BJ (cell line): ENCODE data around the gene AVPI1. TPM values are rescaled to one million over a fixed set of nuclear protein-coding genes. Genes with fewer than 3 reads are reported as not detected.

Experiments used
- CTCF ChIA-PET: fragments of 350-600 bp; formaldehyde crosslinking; extraction: SDS; loops from one replicate; lab custom pipeline; 2021; ENCODE audit warnings: antibody characterized with exemption, inconsistent platforms; lab: Yijun Ruan, JAX
- POLR2A ChIA-PET: fragments of 300-600 bp; sonication (Branson Sonifier 250); formaldehyde crosslinking; extraction: SDS; loops from one replicate; lab custom pipeline; 2021; ENCODE audit warnings: antibody characterized with exemption; lab: Charles Lee
- DNase-seq: peaks from one replicate; pipeline ENCODE4 v3.0.0-alpha.2; 2011; ENCODE audit warnings: low read depth
- H3K27me3 ChIP-seq: 2 replicates; pipeline ENCODE4 v1.6.0; 2011; ENCODE audit warnings: low read length; ENCODE audit not compliant: control insufficient read depth, insufficient read depth
- H3K36me3 ChIP-seq: 2 replicates; pipeline ENCODE4 v1.5.1; 2011; ENCODE audit warnings: low read length; ENCODE audit not compliant: control insufficient read depth, insufficient read depth
- H3K4me3 ChIP-seq: 2 replicates; pipeline ENCODE4 v1.5.1; 2011; ENCODE audit warnings: low read depth, mild to moderate bottlenecking, control low read depth, low read length
- CTCF ChIP-seq: IDR thresholded peaks from 2 replicates; pipeline ENCODE4 v1.5.1; 2011; ENCODE audit warnings: low read depth, mild to moderate bottlenecking, control low read depth, inconsistent platforms, low read length, moderate library complexity; ENCODE audit not compliant: insufficient read depth
- polyA plus RNA-seq: library from polyadenylated mRNA; depleted of rRNA; stranded (reverse); fragments of >200 nt; gene quantifications from 2 replicates; pipeline ENCODE4 v1.2.3, GENCODE V29; 2011

AVPI1 gene
- polyA plus RNA-seq, 1 experiment, result 32.4 TPM

GRCh38 chr10:97731346-97732051 is 44.5 kb upstream of the AVPI1 start:
- Histone ChIP-seq H3K36me3 (no peaks in the 10 kb centered on the region), H3K4me3 (no peak overlapping the region), H3K27me3 (no peaks in the 10 kb centered on the region)
- ChIA-PET POLR2A (no interaction called here), CTCF (interaction anchor here (0.8 to 16.1 kb wide), 14 partner anchors 8 to 160 kb away, joined by 3 to 517 read pairs (median 7); partner anchors contain the start of genes ANKRD2, AVPI1 and MARVELD1)
- peak; percentile 82 for TF ChIP-seq CTCF
- no peak for DNase-seq

- Histone ChIP-seq H3K27me3 (no peaks in the 10 kb centered on the region), H3K36me3 (no peaks in the 10 kb centered on the region), H3K4me3 (no peak overlapping the region)
- no peak for TF ChIP-seq CTCF
- CTCF ChIA-PET, result interaction anchor here (8.2 to 16.1 kb wide), 2 partner anchors 18 to 52 kb away, joined by 99 to 517 read pairs; partner anchors contain the start of gene MARVELD1
- DNase-seq, result no peak
- POLR2A ChIA-PET, result no interaction called here
These were observed 42.0 kb upstream of the AVPI1 start for GRCh38 chr10:97729014-97729413.

GRCh38 chr10:97726636-97727178 is 39.7 kb upstream of the AVPI1 start:
- ChIA-PET CTCF (interaction anchor here (0.9 to 16.1 kb wide), 6 partner anchors 16 to 173 kb away, joined by 3 to 517 read pairs (median 4); partner anchors contain the start of gene MARVELD1), POLR2A (interaction anchor here (0.5 to 1.1 kb wide), 2 partner anchors 17 to 161 kb away, joined by 3 to 4 read pairs; no protein-coding TSS in a partner anchor)
- no peak for DNase-seq
- no peaks in the 10 kb centered on the region for H3K27me3 ChIP-seq
- no peaks in the 10 kb centered on the region for H3K36me3 ChIP-seq
- peak overlapping the region; percentile 12; the same call in 1 of the 2 replicates for H3K4me3 ChIP-seq
- no peak for TF ChIP-seq CTCF

- POLR2A ChIA-PET, result interaction anchor here (0.7 to 1.7 kb wide), 3 partner anchors 10 to 37 kb away, joined by 5 to 9 read pairs (median 7); partner anchors contain the start of gene AVPI1
- no peaks in the 10 kb centered on the region for H3K27me3 ChIP-seq
- CTCF ChIA-PET, result interaction anchor here (1.0 to 16.1 kb wide), 3 partner anchors 14 to 47 kb away, joined by 3 to 517 read pairs (median 14); partner anchors contain the start of gene MARVELD1
- no peak overlapping the region for H3K4me3 ChIP-seq
- DNase-seq, result no peak
- peaks cover 2% of the 10 kb centered on the region; the same call in 1 of the 2 replicates for H3K36me3 ChIP-seq
- TF ChIP-seq CTCF, result no peak
These were observed 37.4 kb upstream of the AVPI1 start for GRCh38 chr10:97724341-97724941.

- no peak for DNase-seq
- ChIA-PET POLR2A (interaction anchor here (0.7 kb wide), 1 partner anchor 36 kb away, joined by 3 read pairs; no protein-coding TSS in a partner anchor), CTCF (interaction anchor here (1.0 to 16.1 kb wide), 4 partner anchors 8 to 109 kb away, joined by 3 to 517 read pairs (median 10); partner anchors contain the start of gene MARVELD1)
- Histone ChIP-seq H3K36me3 (peaks cover 3% of the 10 kb centered on the region; the same call in 1 of the 2 replicates), H3K27me3 (no peaks in the 10 kb centered on the region), H3K4me3 (no peak overlapping the region)
- TF ChIP-seq CTCF, result no peak
These were observed 36.0 kb upstream of the AVPI1 start for GRCh38 chr10:97723001-97723400.
